Caki2 (cell line): ENCODE results near the gene GABRB3. TPM values are rescaled to one million over a fixed set of nuclear protein-coding genes. Genes with fewer than 3 reads are reported as not detected.
"Not testable (repeated sequence)": the region's sequence is repeated elsewhere in the genome, so short reads cannot be mapped to it uniquely, and the experiment has no call there.

Source experiments
- DNase-seq: peaks from one replicate; pipeline ENCODE4 v3.0.0-alpha.2; 2015; ENCODE audit warnings: low read depth
- in situ Hi-C: cut with HindIII; loops from 2 replicates; pipeline ENCODE4 v1.10.0; 2016; ENCODE audit warnings: low sequenced_read_pairs, low pct_unique_long_range_greater_than_20kb, mixed read lengths
- total RNA-seq: library from RNA; depleted of rRNA; stranded (reverse); fragments of >200 nt; shearing (Covaris generic); gene quantifications from 2 replicates; pipeline ENCODE4 v1.2.3, GENCODE V29; 2014; ENCODE audit warnings: low replicate concordance

GABRB3 gene
- total RNA-seq, 1 experiment from 2014 or later: 5.3 TPM

- in situ Hi-C loops: no loop called here
- no peak for DNase-seq
These were observed 28.0 kb downstream of the GABRB3 start for GRCh38 chr15:26744894-26745293.

- in situ Hi-C loops: no loop called here
- DNase-seq: no peak
These were observed 33.1 kb downstream of the GABRB3 start for GRCh38 chr15:26739791-26740190.

- in situ Hi-C loops: no loop called here
- no peak for DNase-seq
These were observed 33.9 kb downstream of the GABRB3 start for GRCh38 chr15:26738996-26739395.

GRCh38 chr15:26736502-26737248 is 36.2 kb downstream of the GABRB3 start:
- DNase-seq: no peak
- in situ Hi-C loops: no loop called here

- in situ Hi-C loops: no loop called here
- no peak for DNase-seq
These were observed 40.9 kb downstream of the GABRB3 start for GRCh38 chr15:26731965-26732364.

GRCh38 chr15:26729581-26729980 is 43.3 kb downstream of the GABRB3 start:
- DNase-seq: no peak
- in situ Hi-C loops: no loop called here

GRCh38 chr15:26729030-26729429 is 43.8 kb downstream of the GABRB3 start:
- DNase-seq: no peak
- in situ Hi-C loops: no loop called here

GRCh38 chr15:26724381-26725150 is 48.3 kb downstream of the GABRB3 start:
- DNase-seq: no peak
- in situ Hi-C loops: no loop called here

GRCh38 chr15:26722621-26723160 is 50.2 kb downstream of the GABRB3 start:
- peak; percentile 64 for DNase-seq
- in situ Hi-C loops: no loop called here

GRCh38 chr15:26721232-26721967 is 51.5 kb downstream of the GABRB3 start:
- DNase-seq: no peak
- in situ Hi-C loops: no loop called here

- in situ Hi-C loops: no loop called here
- no peak for DNase-seq
These were observed 52.3 kb downstream of the GABRB3 start for GRCh38 chr15:26720546-26720945.

GRCh38 chr15:26719866-26720265 is 53.0 kb downstream of the GABRB3 start:
- in situ Hi-C loops, DNase-seq: not testable (repeated sequence)

GRCh38 chr15:26716069-26716468 is 56.8 kb downstream of the GABRB3 start:
- in situ Hi-C loops: no loop called here
- DNase-seq: no peak

- DNase-seq: no peak
- in situ Hi-C loops: no loop called here
These were observed 59.4 kb downstream of the GABRB3 start for GRCh38 chr15:26713498-26713897.

GRCh38 chr15:26712335-26712734 is 60.5 kb downstream of the GABRB3 start:
- in situ Hi-C loops: no loop called here
- DNase-seq: no peak

GRCh38 chr15:26711445-26711844 is 61.4 kb downstream of the GABRB3 start:
- DNase-seq: no peak
- in situ Hi-C loops: no loop called here

GRCh38 chr15:26702381-26702780 is 70.5 kb downstream of the GABRB3 start:
- in situ Hi-C loops: no loop called here
- no peak for DNase-seq

- in situ Hi-C loops: no loop called here
- no peak for DNase-seq
These were observed 74.3 kb downstream of the GABRB3 start for GRCh38 chr15:26698555-26698954.

GRCh38 chr15:26697913-26698312 is 75.0 kb downstream of the GABRB3 start:
- in situ Hi-C loops: no loop called here
- DNase-seq: no peak
